Measurements from ENCODE around the gene AP3D1. TPM values are rescaled to one million over a fixed set of nuclear protein-coding genes. Genes with fewer than 3 reads are reported as not detected.
"Not testable (repeated sequence)": the region's sequence is repeated elsewhere in the genome, so short reads cannot be mapped to it uniquely, and the experiment has no call there.

AP3D1 gene
- total and polyA plus RNA-seq, 3 donors from 2014 or later: 134 to 204 (median 201) TPM

DNA sequence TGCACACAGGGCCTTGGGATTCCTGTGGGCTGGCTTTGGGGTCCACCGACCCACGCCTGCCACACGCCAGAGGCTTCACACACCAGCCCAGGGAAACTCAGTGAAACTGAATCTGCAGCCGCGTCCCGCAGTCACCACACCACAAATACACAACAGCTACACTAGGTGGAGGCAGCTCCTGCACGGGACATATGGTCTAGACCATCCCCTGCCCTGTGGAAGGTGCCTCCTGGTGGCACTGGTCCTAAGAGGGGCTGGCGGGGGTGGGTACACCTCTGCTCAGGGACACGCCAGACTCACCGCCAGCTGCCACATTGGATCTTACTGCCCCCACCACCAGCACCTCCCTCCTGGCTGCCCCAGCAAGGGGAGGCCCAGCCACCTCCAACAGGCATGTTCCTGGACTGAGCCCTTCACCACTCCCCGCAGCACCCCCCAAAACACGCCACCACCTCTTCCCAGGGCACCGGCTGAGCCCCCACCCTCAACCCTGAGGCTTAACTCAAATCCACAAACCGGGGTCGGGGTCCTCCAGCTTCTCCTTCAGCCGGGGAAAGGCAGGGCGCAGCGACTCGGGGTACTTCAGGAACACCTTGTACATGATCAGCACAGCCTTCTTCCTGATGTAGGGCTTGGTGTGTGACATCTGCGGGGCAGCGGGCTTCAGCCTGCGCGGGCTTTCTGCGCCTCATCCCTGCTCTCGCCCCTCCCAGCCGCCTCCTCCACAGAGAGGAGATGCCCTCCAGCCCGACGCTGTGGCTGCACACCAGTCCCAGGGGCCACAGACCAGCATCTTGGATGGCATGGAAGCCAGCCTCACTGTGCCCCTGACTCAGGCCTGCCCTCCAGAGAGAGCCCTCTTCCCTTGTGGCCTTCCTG is 21.2 kb downstream of the AP3D1 start:
- no peak overlapping the region for H3K27ac ChIP-seq
- WGBS, 2 donors: 95% methylated on average over 9 to 28 of the region's 28 CpGs
- H3K9me3 ChIP-seq: no peaks in the 10 kb centered on the region
- TF ChIP-seq, protein P1, sequence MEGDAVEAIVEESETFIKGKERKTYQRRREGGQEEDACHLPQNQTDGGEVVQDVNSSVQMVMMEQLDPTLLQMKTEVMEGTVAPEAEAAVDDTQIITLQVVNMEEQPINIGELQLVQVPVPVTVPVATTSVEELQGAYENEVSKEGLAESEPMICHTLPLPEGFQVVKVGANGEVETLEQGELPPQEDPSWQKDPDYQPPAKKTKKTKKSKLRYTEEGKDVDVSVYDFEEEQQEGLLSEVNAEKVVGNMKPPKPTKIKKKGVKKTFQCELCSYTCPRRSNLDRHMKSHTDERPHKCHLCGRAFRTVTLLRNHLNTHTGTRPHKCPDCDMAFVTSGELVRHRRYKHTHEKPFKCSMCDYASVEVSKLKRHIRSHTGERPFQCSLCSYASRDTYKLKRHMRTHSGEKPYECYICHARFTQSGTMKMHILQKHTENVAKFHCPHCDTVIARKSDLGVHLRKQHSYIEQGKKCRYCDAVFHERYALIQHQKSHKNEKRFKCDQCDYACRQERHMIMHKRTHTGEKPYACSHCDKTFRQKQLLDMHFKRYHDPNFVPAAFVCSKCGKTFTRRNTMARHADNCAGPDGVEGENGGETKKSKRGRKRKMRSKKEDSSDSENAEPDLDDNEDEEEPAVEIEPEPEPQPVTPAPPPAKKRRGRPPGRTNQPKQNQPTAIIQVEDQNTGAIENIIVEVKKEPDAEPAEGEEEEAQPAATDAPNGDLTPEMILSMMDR (IDR thresholded peaks at IDR 0.05): no peak
- intact Hi-C loops (cut with DNase I; ENCODE audit: low total_unique reads): no loop called here
- H3K4me1 ChIP-seq: peaks cover 4% of the 10 kb centered on the region
- H3K27me3 ChIP-seq: no peaks in the 10 kb centered on the region
- H3K4me3 ChIP-seq: no peak overlapping the region
- H3K36me3 ChIP-seq (ENCODE audit: low read depth, missing control alignments): no peaks in the 10 kb centered on the region
- DNase-seq: no peak

GRCh38 chr19:2129486-2129885 is 21.9 kb downstream of the AP3D1 start:
- H3K27ac ChIP-seq: no peak overlapping the region
- H3K4me3 ChIP-seq: no peak overlapping the region
- TF ChIP-seq, protein P1 (IDR thresholded peaks at IDR 0.05): no peak
- no peak for TF ChIP-seq POLR2A (IDR thresholded peaks at IDR 0.05)
- no peaks in the 10 kb centered on the region for H3K9me3 ChIP-seq
- H3K27me3 ChIP-seq: no peaks in the 10 kb centered on the region
- H3K4me1 ChIP-seq: peaks cover 4% of the 10 kb centered on the region
- H3K36me3 ChIP-seq (ENCODE audit: low read depth, missing control alignments): no peaks in the 10 kb centered on the region
- intact Hi-C loops (cut with DNase I; ENCODE audit: low total_unique reads): no loop called here
- WGBS, 2 donors: 85 to 96% methylated on average over 4 to 11 of the region's 11 CpGs
- no peak for DNase-seq

DNA sequence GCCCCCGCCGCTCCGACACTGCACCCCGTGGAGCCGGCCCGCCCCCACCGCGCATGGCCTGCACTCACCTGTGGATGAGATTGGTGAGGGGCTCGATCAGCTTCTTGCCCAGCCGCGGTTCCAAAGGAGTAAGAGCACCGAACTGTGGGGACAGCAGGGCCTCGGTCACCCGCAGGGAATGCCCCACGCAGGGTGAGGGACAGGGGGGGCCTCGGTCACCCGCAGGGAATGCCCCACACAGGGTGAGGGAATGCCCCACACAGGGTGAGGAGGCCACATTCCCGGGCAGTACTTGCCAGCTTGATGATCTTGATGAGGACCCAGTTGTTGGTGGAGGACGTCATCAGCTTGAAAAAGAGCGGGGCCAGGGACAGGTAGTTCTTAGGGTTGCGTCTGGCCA is 22.3 kb downstream of the AP3D1 start:
- 87 to 90% methylated on average over 6 to 13 of the region's 21 CpGs for WGBS, 2 donors
- no peaks in the 10 kb centered on the region for H3K36me3 ChIP-seq (ENCODE audit: low read depth, missing control alignments)
- H3K27ac ChIP-seq: no peak overlapping the region

DNA sequence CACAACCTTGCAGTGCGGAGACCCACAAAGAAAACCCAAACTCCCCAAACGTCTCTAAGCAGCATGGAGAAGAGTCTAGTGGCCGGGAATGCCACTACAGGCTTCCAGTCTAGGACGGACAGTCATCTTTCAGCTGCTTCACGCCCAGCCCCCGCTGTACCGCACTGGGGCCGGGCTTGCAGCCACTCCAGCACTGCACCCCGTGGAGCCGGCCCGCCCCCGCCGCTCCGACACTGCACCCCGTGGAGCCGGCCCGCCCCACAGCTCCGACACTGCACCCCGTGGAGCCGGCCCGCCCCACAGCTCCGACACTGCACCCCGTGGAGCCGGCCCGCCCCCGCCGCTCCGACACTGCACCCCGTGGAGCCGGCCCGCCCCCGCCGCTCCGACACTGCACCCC is 23.1 kb downstream of the AP3D1 start:
- H3K4me3 ChIP-seq; H3K36me3 ChIP-seq (ENCODE audit: low read depth, missing control alignments); H3K27me3 ChIP-seq: not testable (repeated sequence)

More for the DNA sequence above, 22.3 kb downstream of the AP3D1 start:
- Histone ChIP-seq H3K4me1 (peaks cover 4% of the 10 kb centered on the region), H3K27me3 (no peaks in the 10 kb centered on the region), H3K9me3 (no peaks in the 10 kb centered on the region), H3K4me3 (no peak overlapping the region)
- DNase-seq: no peak
- intact Hi-C loops (cut with DNase I; ENCODE audit: low total_unique reads): no loop called here
- TF ChIP-seq, protein P1 (IDR thresholded peaks at IDR 0.05): no peak
- no peak for TF ChIP-seq POLR2A (IDR thresholded peaks at IDR 0.05)

DNA sequence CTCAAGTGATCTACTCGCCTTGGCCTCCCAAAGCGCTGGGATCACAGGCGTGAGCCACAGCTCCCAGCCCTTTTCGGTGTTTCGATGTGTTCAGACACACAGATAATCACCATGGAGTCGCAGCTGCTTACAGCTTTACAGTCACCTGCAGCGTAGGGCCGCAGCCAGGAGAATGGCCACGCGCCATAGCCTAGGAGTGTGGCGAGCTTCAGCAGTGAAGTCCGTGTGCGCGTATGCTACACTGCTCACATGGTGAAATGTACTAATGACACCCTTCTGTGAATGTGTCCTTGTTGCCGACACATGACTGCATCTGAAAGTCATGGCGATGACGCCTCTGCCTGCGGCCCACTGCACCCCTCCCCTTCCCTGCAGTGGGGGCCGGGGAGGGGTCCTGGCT is 23.6 kb downstream of the AP3D1 start:
- no peak for DNase-seq
- intact Hi-C loops (cut with DNase I; ENCODE audit: low total_unique reads): no loop called here
- TF ChIP-seq, protein P1 (IDR thresholded peaks at IDR 0.05): no peak
- no peak for TF ChIP-seq POLR2A (IDR thresholded peaks at IDR 0.05)
- H3K9me3 ChIP-seq: no peaks in the 10 kb centered on the region
- peaks cover 4% of the 10 kb centered on the region for H3K4me1 ChIP-seq
- no peak overlapping the region for H3K4me3 ChIP-seq
- no peaks in the 10 kb centered on the region for H3K36me3 ChIP-seq (ENCODE audit: low read depth, missing control alignments)
- 80 to 100% methylated on average over 2 to 19 of the region's 19 CpGs for WGBS, 2 donors
- no peak overlapping the region for H3K27ac ChIP-seq
- no peaks in the 10 kb centered on the region for H3K27me3 ChIP-seq

More for the DNA sequence above, 23.1 kb downstream of the AP3D1 start:
- WGBS, 2 donors: 80 to 88% methylated on average over 5 to 10 of the region's 34 CpGs
- H3K4me1 ChIP-seq; H3K27ac ChIP-seq; DNase-seq; H3K9me3 ChIP-seq; intact Hi-C loops (cut with DNase I; ENCODE audit: low total_unique reads): not testable (repeated sequence)
